NB4 (cell line): ENCODE data around the gene ST6GALNAC2.

Source experiments
- CTCF ChIP-seq: IDR thresholded peaks from one replicate; pipeline ENCODE4 v1.5.1; 2012; ENCODE audit warnings: low read depth, low read length
- POLR2A ChIP-seq: IDR thresholded peaks from 2 replicates; pipeline ENCODE4 v1.6.1; 2011; ENCODE audit warnings: mild to moderate bottlenecking; ENCODE audit not compliant: insufficient read length; ENCODE audit errors: extremely low read depth

DNA sequence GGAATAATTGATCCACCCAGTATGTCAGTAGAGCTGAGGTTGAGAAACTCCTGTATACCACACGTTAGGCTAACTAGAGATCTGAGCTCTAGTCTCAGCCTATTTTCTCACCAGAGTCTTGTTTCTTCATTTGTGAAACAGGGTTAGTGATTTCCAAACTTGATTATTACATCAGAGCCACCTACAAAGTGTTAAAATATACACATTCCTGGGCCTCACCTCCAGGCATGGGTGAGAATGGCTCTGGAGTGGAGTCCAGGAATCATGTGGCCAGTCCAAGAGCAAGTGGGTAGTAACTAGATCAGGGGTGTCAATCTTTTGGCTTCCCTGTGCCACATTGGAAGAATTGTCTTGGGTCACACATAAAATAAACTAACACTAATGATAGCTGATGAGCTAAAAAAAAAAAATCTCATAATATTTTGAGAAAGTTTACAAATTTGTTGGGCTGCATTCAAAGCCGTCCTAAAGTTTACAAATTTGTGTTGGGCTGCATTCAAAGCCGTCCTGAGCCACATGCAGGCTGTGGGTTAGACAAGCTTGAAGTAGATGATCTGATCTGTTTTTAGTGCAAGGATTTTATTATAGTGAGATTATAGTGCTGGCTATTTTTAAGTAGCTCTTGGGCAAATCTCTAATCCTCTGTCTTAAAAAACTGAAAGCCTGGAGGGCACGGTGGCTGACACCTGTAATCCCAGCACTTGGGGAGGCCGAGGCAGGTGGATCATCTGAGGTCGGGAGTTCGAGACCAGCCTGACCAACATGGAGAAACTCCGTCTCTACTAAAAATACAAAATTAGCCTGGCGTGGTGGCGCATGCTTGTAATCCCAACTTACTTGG, 25.4 kb downstream of the ST6GALNAC2 start:
- TF ChIP-seq POLR2A (no peak), CTCF (no peak)
